HG03139 (cell line): ENCODE results near the gene IRS1.

Source experiments
- ATAC-seq: cut with Tn5 transposase; IDR thresholded peaks from one replicate; pipeline ENCODE4 v1.9.1; 2021; ENCODE audit not compliant: unreplicated experiment

IRS1 gene

GRCh38 chr2:226791056-226791486, 8.5 kb downstream of the IRS1 start:
- peak; percentile 47 for ATAC-seq

DNA sequence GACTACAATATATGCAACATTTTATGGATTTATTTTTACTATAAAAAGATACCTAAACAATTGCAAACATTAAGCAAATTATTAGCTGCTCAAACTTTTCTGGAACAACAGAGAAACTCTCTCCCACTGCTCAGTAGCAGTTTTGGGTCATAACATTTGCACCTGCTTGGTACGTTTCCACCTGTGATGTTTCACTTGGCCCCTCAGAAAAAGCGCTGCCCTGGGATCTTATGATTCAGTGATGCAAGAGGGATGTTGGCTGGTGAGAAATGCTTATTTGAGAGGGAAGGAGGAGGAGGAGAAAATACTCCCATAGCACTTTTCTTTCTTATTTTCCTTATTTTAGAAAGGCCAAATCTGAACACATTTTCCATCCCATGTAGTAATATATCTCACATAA, 9.2 kb downstream of the IRS1 start:
- ATAC-seq, result no peak

DNA sequence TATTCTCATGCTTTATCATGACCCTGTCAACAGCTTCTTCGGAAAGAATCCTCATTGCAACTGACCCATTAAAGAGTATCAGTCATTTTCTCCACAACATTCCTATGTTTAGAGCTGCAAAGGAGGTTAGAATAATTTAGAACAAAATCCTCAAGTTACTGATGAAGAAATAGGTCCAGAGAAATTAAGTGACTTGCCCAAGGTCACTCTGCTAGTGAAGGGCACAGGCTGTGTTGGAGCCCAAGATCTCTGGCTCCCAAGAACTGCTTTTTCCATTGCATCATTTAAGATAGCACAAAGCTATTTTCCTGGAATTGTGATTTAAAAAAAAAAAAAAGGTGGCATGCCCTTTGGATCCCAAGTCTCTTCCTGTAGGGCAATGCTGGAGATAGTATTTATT, 9.6 kb downstream of the IRS1 start:
- ATAC-seq, result no peak

DNA sequence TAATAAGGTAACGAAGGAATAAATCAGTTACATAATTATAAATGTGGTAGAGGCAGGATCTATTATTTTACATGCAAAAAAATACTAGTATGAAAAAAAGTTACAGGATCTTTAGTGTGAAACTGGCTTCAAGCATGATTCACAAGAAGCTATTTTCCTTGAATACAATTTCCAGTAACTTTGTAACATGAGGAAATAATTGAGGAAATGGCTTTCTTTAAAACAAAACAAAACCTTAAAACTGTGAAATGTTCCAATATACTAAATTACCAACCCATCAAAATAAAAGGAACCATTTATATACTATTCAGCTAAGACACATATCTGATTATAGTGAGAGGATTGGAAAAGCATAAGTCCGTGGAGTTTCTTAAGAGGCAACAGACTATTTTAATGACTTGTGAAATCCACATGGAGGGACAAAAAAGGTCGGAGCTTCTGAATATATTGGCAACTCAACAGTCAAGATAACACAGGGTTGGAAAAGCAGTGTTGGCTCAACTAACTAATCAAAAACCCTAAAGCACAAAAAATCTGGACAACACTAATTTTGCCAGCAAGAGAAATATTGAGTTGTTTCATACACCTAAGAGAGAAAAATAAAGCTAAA, 10.6 kb downstream of the IRS1 start:
- ATAC-seq, result no peak

- no peak for ATAC-seq
Measured at GRCh38 chr2:226788064-226788463, 11.6 kb downstream of the IRS1 start.

DNA sequence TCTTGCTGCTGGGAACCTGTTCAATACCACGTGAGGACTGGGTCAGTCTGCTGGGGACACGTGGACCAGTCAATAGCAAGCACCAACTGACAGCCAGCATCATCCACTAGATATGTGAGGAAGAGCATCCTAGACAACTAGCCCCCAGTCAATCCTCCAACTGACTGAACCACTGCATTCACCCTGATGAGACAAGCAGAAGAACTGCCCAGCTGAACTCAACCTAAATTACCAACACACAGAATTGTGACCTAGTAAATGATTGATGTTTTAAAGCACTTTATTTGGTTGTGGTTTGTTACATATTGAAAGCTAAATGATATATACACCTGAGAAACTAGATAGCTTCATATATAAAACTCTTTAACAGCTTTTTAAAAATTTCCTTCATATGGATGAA, 15.7 kb downstream of the IRS1 start:
- ATAC-seq, result no peak

DNA sequence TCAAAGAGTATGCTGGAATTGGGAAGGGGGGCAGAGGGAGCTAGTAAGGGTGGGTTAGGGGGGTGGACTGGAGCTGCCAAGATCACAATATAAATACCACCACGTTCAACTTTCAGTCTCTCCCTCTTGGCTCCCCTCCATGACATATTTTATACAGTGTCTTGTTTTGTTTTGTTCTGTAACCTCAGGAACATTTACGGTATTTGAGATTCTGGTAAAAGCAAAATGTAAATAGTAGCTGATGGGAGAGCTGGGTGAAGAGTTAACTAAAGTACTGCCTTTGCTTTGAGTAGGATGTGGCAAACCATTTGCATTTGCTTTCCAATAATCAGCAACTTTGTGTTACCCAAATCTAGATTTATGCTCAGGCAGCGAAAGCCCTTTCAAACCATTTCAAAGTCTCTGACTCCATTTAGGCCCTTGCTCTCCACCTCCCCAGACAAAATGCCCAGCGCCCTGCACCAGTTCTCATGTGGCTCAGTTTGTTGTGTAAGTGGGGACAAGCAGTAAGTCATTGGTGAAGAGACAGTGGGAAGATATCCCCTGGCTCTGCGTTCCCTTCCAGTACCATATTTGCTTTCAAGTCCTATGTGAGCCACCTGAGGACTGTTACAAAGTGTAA, 17.4 kb downstream of the IRS1 start:
- ATAC-seq, result no peak

GRCh38 chr2:226780431-226780830, 19.2 kb downstream of the IRS1 start:
- ATAC-seq, result no peak

DNA sequence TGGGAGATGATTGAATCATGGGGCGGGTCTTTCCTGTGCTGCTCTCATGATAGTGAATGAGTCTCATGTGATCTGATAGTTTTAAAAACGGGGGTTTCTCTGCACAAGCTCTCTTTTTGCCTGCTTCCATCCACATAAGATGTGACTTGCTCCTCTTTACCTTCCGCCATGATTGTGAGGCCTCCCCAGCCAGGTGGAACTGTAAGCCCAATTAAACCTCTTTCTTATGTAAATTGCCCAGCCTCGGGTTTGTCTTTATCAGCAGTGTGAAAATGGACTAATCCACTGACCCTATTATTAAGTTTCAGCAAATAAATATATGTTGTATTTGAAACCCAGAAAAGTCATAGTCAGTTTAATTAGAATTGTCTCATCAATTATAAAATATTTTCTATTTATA, 22.0 kb downstream of the IRS1 start:
- no peak for ATAC-seq

GRCh38 chr2:226776104-226776503, 23.5 kb downstream of the IRS1 start:
- ATAC-seq, result no peak

DNA sequence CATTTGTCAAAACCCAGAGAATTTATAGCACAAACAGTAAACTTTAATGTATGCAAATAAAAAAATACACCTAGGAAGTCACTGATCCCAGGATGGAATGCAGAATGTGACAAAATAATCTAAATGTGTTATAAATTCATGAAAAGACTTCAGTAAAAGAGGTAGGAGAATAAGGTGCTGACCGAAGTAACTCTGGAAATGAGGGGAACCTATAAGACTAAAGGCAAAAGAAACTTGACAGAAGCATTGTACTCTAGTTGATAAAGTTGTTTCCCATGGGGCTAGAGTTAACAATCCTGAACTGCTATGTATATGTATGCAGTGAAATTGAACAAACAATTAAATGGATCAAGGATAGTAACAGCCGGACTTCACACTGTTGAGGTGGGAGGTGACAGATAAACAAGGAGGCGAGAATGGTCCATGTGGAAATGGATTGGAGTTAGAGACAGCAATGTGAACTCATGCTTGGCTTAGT, 24.5 kb downstream of the IRS1 start:
- ATAC-seq, result no peak

- peak; percentile 18 for ATAC-seq
Measured at GRCh38 chr2:226773291-226773690, 26.3 kb downstream of the IRS1 start.

DNA sequence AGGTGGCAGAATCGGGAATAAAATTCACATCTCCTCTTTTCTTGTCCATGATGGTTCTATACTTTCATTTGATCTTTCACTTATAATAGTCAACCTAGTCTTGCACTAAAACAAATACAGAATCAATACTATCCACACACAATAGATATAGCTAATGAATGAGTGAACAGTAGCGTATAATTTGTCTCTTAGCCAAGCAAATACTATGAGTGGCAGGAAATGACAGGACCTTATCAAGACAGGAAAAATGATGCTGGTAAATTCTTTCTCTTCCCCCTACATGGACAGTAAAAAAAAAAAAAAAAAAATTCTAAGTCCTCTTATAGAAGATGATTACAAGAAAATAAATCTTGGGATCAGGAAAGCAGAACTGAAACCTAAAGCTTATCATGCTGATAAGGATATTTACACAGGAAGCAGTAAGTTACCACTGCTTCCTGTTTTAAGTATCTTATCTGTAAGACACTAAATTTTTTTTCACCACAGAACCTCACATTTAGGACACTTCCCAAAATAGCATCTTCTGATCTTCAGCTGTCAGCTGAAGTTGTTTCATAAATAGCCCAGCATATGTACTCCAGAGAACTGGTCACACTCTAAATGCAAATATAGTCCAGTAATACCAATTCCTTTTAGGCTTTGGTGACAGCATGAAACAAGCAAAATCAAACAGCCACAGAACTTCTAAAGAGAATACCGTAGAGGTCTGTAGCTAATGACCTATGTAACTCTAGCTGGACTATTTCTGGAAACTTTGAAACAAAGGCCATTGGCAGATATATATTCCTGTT, 27.0 kb downstream of the IRS1 start:
- peak; percentile 96 for ATAC-seq

DNA sequence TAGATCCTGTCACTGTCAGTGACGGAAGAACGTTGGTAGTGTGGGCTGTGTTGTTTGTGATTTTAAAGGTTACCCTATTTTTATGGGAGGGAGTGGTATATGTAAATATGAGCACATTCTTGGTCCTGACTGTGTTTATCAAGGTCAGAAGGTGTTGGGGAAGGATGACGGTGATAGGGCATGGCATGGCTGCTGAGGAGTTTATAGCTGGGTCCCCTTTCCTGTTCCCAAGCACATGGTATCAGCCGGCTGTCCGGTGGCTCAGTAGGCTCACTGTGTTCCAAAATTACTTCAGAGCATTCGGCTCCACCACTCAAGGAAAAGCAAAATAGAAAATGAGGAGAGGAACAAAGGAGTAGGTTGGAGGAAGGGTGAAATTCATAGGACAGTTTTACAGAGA, 28.6 kb downstream of the IRS1 start:
- ATAC-seq, result no peak

DNA sequence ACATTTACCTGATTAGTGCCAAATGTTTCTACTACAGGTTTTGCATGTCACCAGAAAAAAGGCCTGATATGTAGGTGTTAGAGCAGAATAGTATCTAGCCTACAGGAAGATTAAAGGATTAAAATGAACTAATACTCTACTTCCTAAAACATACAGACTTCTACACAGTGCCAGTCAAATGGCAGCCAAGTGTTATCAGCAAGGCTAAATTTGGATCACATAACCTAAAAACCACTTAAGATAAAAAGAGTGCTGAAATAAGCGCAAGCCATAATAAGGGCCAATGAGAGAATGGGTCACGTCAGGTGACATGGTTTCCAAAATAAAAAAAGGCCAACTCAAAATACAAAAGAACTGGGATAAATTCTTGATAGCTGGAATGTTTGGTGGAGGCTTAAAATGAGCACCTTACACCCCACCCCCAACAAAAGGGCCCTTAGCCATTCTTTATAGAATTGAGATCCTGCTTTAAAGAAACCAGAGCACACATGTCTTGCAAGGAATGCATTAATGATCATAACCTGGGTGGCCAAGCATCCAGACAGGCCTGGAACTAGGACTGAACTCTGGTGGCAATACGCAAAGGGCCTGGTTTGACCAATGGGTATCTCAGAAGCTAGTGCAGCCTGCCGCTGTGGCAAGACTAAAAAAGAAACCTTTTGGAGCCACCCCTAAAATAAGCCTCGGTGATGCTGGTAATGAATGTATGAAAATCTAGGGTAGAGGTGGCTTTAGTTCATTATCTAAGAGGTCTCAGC, 32.4 kb downstream of the IRS1 start:
- no peak for ATAC-seq

GRCh38 chr2:226766352-226767055, 33.1 kb downstream of the IRS1 start:
- no peak for ATAC-seq

GRCh38 chr2:226763320-226763719, 36.3 kb downstream of the IRS1 start:
- no peak for ATAC-seq

DNA sequence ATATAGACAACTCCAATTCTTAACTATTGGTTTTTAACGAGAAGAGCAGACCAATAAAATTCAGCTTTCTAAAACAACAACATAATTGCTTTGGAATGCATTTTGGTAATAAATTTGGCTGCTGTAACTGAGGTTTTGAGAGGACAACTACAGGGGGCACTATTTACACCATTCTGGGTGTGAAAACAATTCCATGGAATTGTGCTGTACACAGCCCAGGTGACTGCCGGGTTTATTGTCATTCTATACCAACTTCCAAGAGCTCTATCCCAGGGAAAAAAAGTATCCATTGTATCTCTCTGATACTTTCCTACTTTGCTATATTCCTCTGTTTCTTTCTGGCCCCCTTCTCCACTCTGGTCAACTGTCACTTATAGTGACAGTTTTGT, 38.4 kb downstream of the IRS1 start:
- ATAC-seq, result no peak

- no peak for ATAC-seq
Measured at GRCh38 chr2:226760412-226761194, 39.0 kb downstream of the IRS1 start.

DNA sequence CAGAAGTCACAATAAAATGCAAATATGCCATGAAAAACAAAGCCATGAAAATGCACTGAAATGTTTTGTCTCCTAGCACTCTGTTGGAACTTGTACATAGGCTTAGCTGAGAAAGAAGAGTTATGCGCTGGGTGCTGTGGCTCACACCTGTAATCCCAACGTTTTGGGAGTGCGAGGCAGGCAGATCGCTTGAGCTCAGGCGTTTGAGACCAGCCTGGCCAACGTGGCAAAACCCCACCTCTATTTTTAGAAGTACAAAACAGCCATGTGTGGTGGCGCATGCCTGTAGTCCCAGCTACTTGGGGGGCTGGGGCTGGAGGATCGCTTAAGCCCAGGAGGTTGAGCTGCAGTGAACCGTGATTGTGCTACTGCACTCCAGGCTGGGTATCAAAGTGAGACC, 39.9 kb downstream of the IRS1 start:
- ATAC-seq, result no peak
